Inflammatory macrophage treated with lipopolysaccharide for 1 hour (primary cell): ENCODE measurements around the gene AP5Z1.
A peak's percentile ranks its signal among the peaks of the same experiment; 100 is the strongest.

Experiments used
- DNase-seq, 2 donors: peaks; one replicate each; pipeline ENCODE4 v3.0.0-alpha.2; 2020 to 2022

AP5Z1 gene

GRCh38 chr7:4747013-4747412, 28.4 kb upstream of the AP5Z1 start:
- DNase-seq, result no peak

- DNase-seq, result no peak
These were observed 27.7 kb upstream of the AP5Z1 start for GRCh38 chr7:4747746-4748145.

- DNase-seq, result peak; percentile 8 to 61
These were observed 27.2 kb upstream of the AP5Z1 start for GRCh38 chr7:4748231-4748681.

- DNase-seq, result no peak
These were observed 26.1 kb upstream of the AP5Z1 start for GRCh38 chr7:4749363-4749762.

- DNase-seq, result no peak
These were observed 25.6 kb upstream of the AP5Z1 start for GRCh38 chr7:4749798-4750197.

GRCh38 chr7:4751398-4751947, 23.9 kb upstream of the AP5Z1 start:
- no peak for DNase-seq

GRCh38 chr7:4753598-4754432, 21.6 kb upstream of the AP5Z1 start:
- DNase-seq, result peak; percentile 38 to 77

GRCh38 chr7:4754433-4755010, 20.9 kb upstream of the AP5Z1 start:
- DNase-seq, result no peak

- DNase-seq, result no peak
These were observed 20.4 kb upstream of the AP5Z1 start for GRCh38 chr7:4755045-4755444.

GRCh38 chr7:4758111-4758510, 17.3 kb upstream of the AP5Z1 start:
- DNase-seq, result no peak

GRCh38 chr7:4758791-4759190, 16.6 kb upstream of the AP5Z1 start:
- no peak for DNase-seq

GRCh38 chr7:4759211-4759610, 16.2 kb upstream of the AP5Z1 start:
- no peak for DNase-seq

- DNase-seq, result no peak
These were observed 14.5 kb upstream of the AP5Z1 start for GRCh38 chr7:4760952-4761351.

GRCh38 chr7:4762121-4763055, 13.0 kb upstream of the AP5Z1 start:
- DNase-seq, result no peak

- no peak for DNase-seq
These were observed 12.2 kb upstream of the AP5Z1 start for GRCh38 chr7:4763091-4763793.

GRCh38 chr7:4763794-4764185, 11.6 kb upstream of the AP5Z1 start:
- DNase-seq, result no peak

- DNase-seq, result no peak
These were observed 10.9 kb upstream of the AP5Z1 start for GRCh38 chr7:4764402-4765007.

GRCh38 chr7:4765776-4766490, 9.5 kb upstream of the AP5Z1 start:
- DNase-seq, result no peak

GRCh38 chr7:4766666-4767519, 8.5 kb upstream of the AP5Z1 start:
- DNase-seq, result no peak
